PC-3 (cell line): ENCODE measurements around the gene PRSS33. TPM values are rescaled to one million over a fixed set of nuclear protein-coding genes. Genes with fewer than 3 reads are reported as not detected.

ENCODE experiments used
- ATAC-seq: fragments of 200-7000 bp; cut with Tn5 transposase; 2 replicates; pipeline ENCODE4 v1.9.1; 2020; ENCODE audit warnings: mild to moderate bottlenecking, moderate library complexity
- BruUV-seq: library from RNA; stranded (reverse); fragments of 400-500 nt; replicated peaks from 2 replicates; lab custom pipeline; 2021; lab: Mats Ljungman, UMichigan
- CTCF ChIA-PET: fragments of 300-600 bp; sonication (Branson Sonifier 250); formaldehyde crosslinking; loops from one replicate; lab custom pipeline; 2022; ENCODE audit warnings: antibody characterized with exemption; lab: Charles Lee
- POLR2A ChIA-PET: fragments of 300-600 bp; sonication (Branson Sonifier 250); formaldehyde crosslinking; loops from one replicate; lab custom pipeline; 2022; ENCODE audit warnings: antibody characterized with exemption; ENCODE audit not compliant: unreplicated experiment; lab: Charles Lee
- DNase-seq: peaks from one replicate; pipeline ENCODE4 v3.0.0-alpha.2; 2015
- H2AFZ ChIP-seq: fragments of 300-600 bp; sonication (generic); 2 replicates; pipeline ENCODE4 v1.6.0; 2016; ENCODE audit warnings: antibody characterized with exemption, low read length
- H3F3A ChIP-seq: fragments of 300-600 bp; sonication (generic); one replicate; pipeline ENCODE4 v1.6.0; 2017; ENCODE audit warnings: antibody characterized with exemption, low read length, control low read depth, mild to moderate bottlenecking; ENCODE audit not compliant: unreplicated experiment
- H3K27ac ChIP-seq: fragments of 300-600 bp; sonication (generic); 2 replicates; pipeline ENCODE4 v1.5.1; 2016; ENCODE audit warnings: mild to moderate bottlenecking, low read length
- H3K27me3 ChIP-seq: fragments of 300-600 bp; sonication (generic); 2 replicates; pipeline ENCODE4 v1.6.1; 2016; ENCODE audit warnings: low read length, mixed read lengths
- H3K36me3 ChIP-seq: fragments of 300-600 bp; sonication (generic); 2 replicates; pipeline ENCODE4 v1.6.1; 2016; ENCODE audit warnings: low read depth, mixed run types, low read length, mixed read lengths
- H3K4me1 ChIP-seq: fragments of 300-600 bp; sonication (generic); 2 replicates; pipeline ENCODE4 v1.5.1; 2016; ENCODE audit warnings: low read length; ENCODE audit not compliant: insufficient read depth
- H3K4me2 ChIP-seq: fragments of 300-600 bp; sonication (generic); 2 replicates; pipeline ENCODE4 v1.6.0; 2016; ENCODE audit warnings: low read length
- H3K4me3 ChIP-seq: fragments of 300-600 bp; sonication (generic); 2 replicates; pipeline ENCODE4 v1.5.1; 2016; ENCODE audit warnings: mild to moderate bottlenecking, low read length, mixed read lengths
- H3K79me2 ChIP-seq: fragments of 300-600 bp; sonication (generic); 2 replicates; pipeline ENCODE4 v1.6.1; 2017; ENCODE audit warnings: low read length, mixed read lengths
- H3K9ac ChIP-seq: fragments of 300-600 bp; sonication (generic); 2 replicates; pipeline ENCODE4 v1.6.0; 2016; ENCODE audit warnings: mild to moderate bottlenecking, low read length
- H3K9me2 ChIP-seq: fragments of 300-600 bp; sonication (generic); replicated peaks from 2 replicates; pipeline ENCODE4 v1.6.1; 2016; ENCODE audit warnings: mixed run types, low read length, mixed read lengths
- H3K9me3 ChIP-seq: fragments of 300-600 bp; sonication (generic); 2 replicates; pipeline ENCODE4 v1.6.1; 2016; ENCODE audit warnings: low read length, mixed read lengths
- H4K20me1 ChIP-seq: fragments of 300-600 bp; sonication (generic); 2 replicates; pipeline ENCODE4 v1.6.1; 2016; ENCODE audit warnings: low read length, mixed read lengths
- CTCF ChIP-seq: fragments of 300-600 bp; sonication (generic); conservative IDR thresholded peaks from 2 replicates; pipeline ENCODE4 v1.5.1; 2017; ENCODE audit warnings: antibody characterized with exemption, low read depth, mild to moderate bottlenecking, low read length
- EZH2 ChIP-seq: fragments of 300-600 bp; sonication (generic); IDR thresholded peaks from one replicate; pipeline ENCODE4 v1.6.1; 2017; ENCODE audit warnings: antibody characterized with exemption, mild to moderate bottlenecking, low read length; ENCODE audit not compliant: unreplicated experiment
- EZH2phosphoT487 ChIP-seq: fragments of 300-600 bp; sonication (generic); IDR thresholded peaks from 2 replicates; pipeline ENCODE4 v1.6.1; 2018; ENCODE audit warnings: mild to moderate bottlenecking, antibody characterized with exemption, low read length, borderline replicate concordance
- intact Hi-C: fragments of 100-400 bp; cut with micrococcal nuclease; formaldehyde crosslinking; loops from 2 replicates; pipeline ENCODE4 v1.9.0; 2023
- total RNA-seq: library from RNA; depleted of rRNA; stranded (reverse); fragments of >200 nt; gene quantifications from 2 replicates; pipeline ENCODE4 v1.2.3, GENCODE V29; 2014

The PRSS33 gene
- total RNA-seq, 1 experiment from 2014 or later, result 0.11 TPM

GRCh38 chr16:2753733-2754020 lies 33.7 kb downstream of the PRSS33 start:
- BruUV-seq, result TSS peak; percentile 44
- POLR2A ChIA-PET, result no interaction called here

DNA sequence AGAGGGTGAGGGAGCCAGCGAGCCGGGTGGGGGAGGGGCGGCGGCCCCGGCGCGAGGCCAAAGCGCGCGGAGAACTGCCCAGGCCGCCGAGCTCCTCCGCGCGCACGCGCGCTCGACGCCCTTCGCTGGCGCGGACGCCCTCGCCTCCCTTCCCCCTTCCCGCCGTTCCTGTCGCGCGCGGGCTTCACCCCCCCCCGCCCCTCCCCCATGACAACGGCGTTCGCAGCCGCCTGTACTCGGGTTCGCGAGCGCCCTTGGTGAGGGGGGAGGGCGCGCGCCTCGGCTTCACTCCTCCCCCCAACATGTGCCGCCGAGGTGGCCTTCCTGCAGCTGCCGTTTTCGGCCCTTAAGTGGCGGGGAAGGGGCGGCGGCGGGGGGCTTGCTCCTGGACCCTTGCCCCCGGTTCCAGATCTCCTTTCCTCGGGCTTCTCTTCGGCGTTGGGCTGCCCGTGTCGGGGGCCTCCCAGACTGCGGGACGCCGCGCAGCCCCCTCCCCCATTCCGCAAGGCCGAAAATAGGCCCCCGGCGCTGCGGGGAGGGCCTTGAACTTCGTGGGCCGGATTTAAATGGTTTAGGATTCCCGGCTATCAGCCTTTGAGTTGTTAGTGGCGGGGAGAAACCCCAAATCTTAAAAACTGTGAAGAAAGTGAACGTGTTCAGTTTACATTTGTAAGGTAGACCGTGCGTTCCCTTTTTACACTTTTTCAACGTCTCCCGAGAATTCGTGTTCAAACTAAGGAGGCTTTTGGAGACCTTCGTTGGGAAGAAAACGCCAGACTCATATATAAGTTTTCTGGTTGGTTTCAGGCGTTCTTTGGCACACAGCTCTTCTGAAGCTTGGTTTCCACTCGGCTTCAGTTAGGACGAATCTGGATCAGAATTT lies 34.3 kb downstream of the PRSS33 start:
- Histone ChIP-seq H3K4me2 (peak overlapping the region; percentile 98), H3K9ac (peak overlapping the region; percentile 95), H3K9me3 (no peaks in the 10 kb centered on the region), H3K4me3 (peak overlapping the region; percentile 89), H2AFZ (no peak overlapping the region; the same call in 1 of the 2 replicates), H3K36me3 (peaks cover 16% of the 10 kb centered on the region), H3K9me2 (no peaks in the 10 kb centered on the region), H3K27me3 (no peaks in the 10 kb centered on the region), H3K79me2 (peaks cover 66% of the 10 kb centered on the region), H3K27ac (peak overlapping the region; percentile 93), H4K20me1 (peaks cover 48% of the 10 kb centered on the region), H3K4me1 (peaks cover 23% of the 10 kb centered on the region), H3F3A (no peaks in the 10 kb centered on the region)
- TF ChIP-seq EZH2, result no peak
- TF ChIP-seq CTCF, result no peak
- TF ChIP-seq EZH2phosphoT487, result no peak
- DNase-seq, result peak; percentile 67
- intact Hi-C loops, result no loop called here
- ATAC-seq, result peak; percentile 55
- ChIA-PET POLR2A (interaction anchor here (0.6 kb wide), 1 partner anchor 21 kb away, joined by 6 read pairs; no protein-coding TSS in a partner anchor), CTCF (no interaction called here)
- BruUV-seq, result no TSS peak

More at GRCh38 chr16:2753733-2754020, 33.7 kb downstream of the PRSS33 start:
- peaks cover 21% of the 10 kb centered on the region for H3K36me3 ChIP-seq
- H3K27me3 ChIP-seq, result no peaks in the 10 kb centered on the region
- peaks cover 23% of the 10 kb centered on the region for H3K4me1 ChIP-seq
- no peak overlapping the region for H2AFZ ChIP-seq
- H4K20me1 ChIP-seq, result peaks cover 52% of the 10 kb centered on the region
- ATAC-seq (no peak), DNase-seq (no peak)
- peak overlapping the region; percentile 89 for H3K4me3 ChIP-seq
- H3K9me2 ChIP-seq, result no peaks in the 10 kb centered on the region
- peak overlapping the region; percentile 98 for H3K4me2 ChIP-seq
- TF ChIP-seq CTCF (no peak), EZH2 (no peak), EZH2phosphoT487 (no peak)
- H3F3A ChIP-seq, result no peaks in the 10 kb centered on the region
- peaks cover 71% of the 10 kb centered on the region for H3K79me2 ChIP-seq
- peak overlapping the region; percentile 93; the same call in 1 of the 2 replicates for H3K27ac ChIP-seq
- CTCF ChIA-PET, result no interaction called here
- H3K9ac ChIP-seq, result peak overlapping the region; percentile 95
- intact Hi-C loops, result no loop called here
- no peaks in the 10 kb centered on the region for H3K9me3 ChIP-seq
